PFSK-1 (cell line): ENCODE measurements around the gene PUS3. TPM values are rescaled to one million over a fixed set of nuclear protein-coding genes. Genes with fewer than 3 reads are reported as not detected.

Experiments
- FOXP2 ChIP-seq: optimal IDR thresholded peaks from 2 replicates; pipeline ENCODE3; 2011; ENCODE audit warnings: borderline replicate concordance, control low read depth, inconsistent platforms; ENCODE audit not compliant: insufficient read depth; ENCODE audit errors: extremely low read length, extremely low read depth
- POLR2AphosphoS5 ChIP-seq: IDR thresholded peaks from 2 replicates; pipeline ENCODE4 v1.6.1; 2012; ENCODE audit warnings: low read depth, mild to moderate bottlenecking, control low read depth, low read length, moderate library complexity
- SIN3A ChIP-seq: IDR thresholded peaks from 2 replicates; pipeline ENCODE4 v1.6.1; 2012; ENCODE audit warnings: mild to moderate bottlenecking, low read length, moderate library complexity, borderline replicate concordance; ENCODE audit not compliant: insufficient read depth
- TAF1 ChIP-seq: IDR thresholded peaks from 2 replicates; pipeline ENCODE4 v1.6.1; 2012; ENCODE audit warnings: low read length, control low read depth, borderline replicate concordance; ENCODE audit not compliant: insufficient read depth
- polyA plus RNA-seq: library from polyadenylated mRNA; unstranded; fragments of >200 nt; gene quantifications from one replicate; pipeline ENCODE4 v1.2.1, GENCODE V29; 2012; ENCODE audit warnings: low read depth, missing spikeins; ENCODE audit not compliant: insufficient read length
- TF ChIP-seq, protein P1 (sequence below), 2 experiments: IDR thresholded peaks; 2 replicates each; pipeline versions ENCODE4 v1.6.1 to v1.8.0; 2011 to 2012; ENCODE audit warnings: low read depth in 2 of 2, low read length in 2 of 2, control low read depth in 1 of 2, inconsistent platforms in 1 of 2, mild to moderate bottlenecking in 1 of 2, moderate library complexity in 1 of 2; ENCODE audit not compliant: insufficient read depth in 1 of 2

Gene PUS3, protein sequence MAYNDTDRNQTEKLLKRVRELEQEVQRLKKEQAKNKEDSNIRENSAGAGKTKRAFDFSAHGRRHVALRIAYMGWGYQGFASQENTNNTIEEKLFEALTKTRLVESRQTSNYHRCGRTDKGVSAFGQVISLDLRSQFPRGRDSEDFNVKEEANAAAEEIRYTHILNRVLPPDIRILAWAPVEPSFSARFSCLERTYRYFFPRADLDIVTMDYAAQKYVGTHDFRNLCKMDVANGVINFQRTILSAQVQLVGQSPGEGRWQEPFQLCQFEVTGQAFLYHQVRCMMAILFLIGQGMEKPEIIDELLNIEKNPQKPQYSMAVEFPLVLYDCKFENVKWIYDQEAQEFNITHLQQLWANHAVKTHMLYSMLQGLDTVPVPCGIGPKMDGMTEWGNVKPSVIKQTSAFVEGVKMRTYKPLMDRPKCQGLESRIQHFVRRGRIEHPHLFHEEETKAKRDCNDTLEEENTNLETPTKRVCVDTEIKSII
- polyA plus RNA-seq, result 14.3 TPM

DNA sequence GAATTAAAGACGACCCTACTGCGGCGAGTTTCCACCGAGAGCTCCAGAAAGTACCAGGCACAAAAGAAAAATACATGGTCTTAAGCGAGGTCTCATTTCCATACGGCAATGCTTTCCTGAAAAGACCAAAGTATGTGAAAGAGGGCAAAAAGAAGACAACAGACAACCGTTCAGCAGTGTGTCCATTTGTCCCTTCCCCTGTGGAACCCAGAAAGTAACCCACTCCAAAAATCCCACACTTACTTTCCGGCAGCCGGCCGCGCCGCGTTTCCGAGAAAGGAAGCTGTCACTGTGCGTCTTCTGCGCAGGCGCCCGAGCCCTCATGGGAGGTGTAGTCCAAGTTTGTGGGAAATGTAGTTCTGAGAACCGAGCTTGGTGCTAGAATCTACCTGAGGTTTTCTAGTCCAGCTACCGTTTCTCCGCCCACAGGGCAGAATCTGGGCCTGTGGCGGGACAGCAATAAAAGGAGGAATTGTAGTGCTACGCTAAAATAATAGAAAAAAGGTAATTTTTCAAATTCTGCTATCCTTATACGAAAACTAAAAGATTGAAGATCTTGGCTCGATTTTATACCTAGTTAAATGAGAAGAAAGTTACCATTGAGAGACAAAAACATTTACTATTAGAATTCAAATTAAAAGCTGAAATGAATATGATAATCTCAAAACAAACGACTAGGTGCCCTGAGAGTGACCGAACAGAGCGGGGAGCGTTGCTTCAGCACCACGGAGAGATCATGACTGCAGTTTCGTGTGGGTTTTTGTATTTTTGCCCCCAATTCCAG, at the start of gene PUS3:
Gene PUS3 (minus strand): TSS at position 280 of the 784 bp plus-strand sequence. CDS start 6,922 bp downstream, outside the sequence.
- TF ChIP-seq, protein P1, sequence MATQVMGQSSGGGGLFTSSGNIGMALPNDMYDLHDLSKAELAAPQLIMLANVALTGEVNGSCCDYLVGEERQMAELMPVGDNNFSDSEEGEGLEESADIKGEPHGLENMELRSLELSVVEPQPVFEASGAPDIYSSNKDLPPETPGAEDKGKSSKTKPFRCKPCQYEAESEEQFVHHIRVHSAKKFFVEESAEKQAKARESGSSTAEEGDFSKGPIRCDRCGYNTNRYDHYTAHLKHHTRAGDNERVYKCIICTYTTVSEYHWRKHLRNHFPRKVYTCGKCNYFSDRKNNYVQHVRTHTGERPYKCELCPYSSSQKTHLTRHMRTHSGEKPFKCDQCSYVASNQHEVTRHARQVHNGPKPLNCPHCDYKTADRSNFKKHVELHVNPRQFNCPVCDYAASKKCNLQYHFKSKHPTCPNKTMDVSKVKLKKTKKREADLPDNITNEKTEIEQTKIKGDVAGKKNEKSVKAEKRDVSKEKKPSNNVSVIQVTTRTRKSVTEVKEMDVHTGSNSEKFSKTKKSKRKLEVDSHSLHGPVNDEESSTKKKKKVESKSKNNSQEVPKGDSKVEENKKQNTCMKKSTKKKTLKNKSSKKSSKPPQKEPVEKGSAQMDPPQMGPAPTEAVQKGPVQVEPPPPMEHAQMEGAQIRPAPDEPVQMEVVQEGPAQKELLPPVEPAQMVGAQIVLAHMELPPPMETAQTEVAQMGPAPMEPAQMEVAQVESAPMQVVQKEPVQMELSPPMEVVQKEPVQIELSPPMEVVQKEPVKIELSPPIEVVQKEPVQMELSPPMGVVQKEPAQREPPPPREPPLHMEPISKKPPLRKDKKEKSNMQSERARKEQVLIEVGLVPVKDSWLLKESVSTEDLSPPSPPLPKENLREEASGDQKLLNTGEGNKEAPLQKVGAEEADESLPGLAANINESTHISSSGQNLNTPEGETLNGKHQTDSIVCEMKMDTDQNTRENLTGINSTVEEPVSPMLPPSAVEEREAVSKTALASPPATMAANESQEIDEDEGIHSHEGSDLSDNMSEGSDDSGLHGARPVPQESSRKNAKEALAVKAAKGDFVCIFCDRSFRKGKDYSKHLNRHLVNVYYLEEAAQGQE (IDR thresholded peaks at IDR 0.05; ENCODE audit: insufficient read depth in 1 of 2, low read depth in 2 of 2, low read length in 2 of 2), result peak; percentile 85 to 96
- TF ChIP-seq FOXP2, result no peak
- TF ChIP-seq TAF1, result peak; percentile 97
- TF ChIP-seq POLR2AphosphoS5, result peak; percentile 98
- TF ChIP-seq SIN3A, result peak; percentile 87

DNA sequence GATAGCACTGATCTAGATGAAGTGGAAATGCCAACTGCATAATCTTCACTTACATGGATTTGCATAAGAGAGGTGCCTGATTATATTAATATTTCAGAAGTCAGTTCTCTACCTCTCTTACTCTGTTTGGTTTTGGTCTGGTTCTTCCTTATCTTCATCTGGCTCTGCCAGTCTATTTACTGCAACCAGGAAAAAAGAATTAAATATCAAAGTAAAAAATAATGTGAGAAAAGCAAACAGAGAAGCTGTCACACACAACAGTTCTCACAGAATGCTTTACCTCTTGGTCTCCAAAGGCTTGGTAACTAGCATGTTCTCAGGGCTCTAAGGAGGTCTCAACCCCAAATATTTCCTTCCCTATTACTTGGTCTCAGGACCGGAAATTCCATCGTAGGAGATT, 49.6 kb upstream of the PUS3 start:
- TF ChIP-seq TAF1, result no peak
- TF ChIP-seq, protein P1 (IDR thresholded peaks at IDR 0.05; ENCODE audit: insufficient read depth in 1 of 2, low read depth in 2 of 2, low read length in 2 of 2), result no peak
- no peak for TF ChIP-seq POLR2AphosphoS5
- TF ChIP-seq SIN3A, result no peak
- no peak for TF ChIP-seq FOXP2

DNA sequence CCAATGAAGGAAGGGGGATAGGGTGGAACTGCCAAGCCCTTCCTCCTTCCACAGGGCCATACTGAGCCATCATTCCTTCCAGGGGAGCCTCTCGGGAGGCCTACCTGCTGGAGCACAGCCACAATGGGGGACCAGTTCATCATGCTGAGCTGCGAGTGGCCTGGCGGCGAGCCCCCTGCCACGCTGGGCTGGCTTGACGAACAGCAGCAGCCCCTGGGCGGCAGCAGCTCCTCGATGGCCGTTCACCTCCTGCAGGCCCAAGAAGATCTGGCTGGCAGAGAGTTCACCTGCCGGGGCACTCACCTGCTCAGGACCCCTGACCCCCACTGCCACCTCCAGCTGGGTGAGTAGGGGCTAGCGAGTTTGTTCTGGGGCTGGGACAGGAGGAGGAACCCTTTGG, 48.7 kb upstream of the PUS3 start:
- TF ChIP-seq TAF1, result no peak
- TF ChIP-seq POLR2AphosphoS5, result no peak
- no peak for TF ChIP-seq FOXP2
- TF ChIP-seq, protein P1 (IDR thresholded peaks at IDR 0.05; ENCODE audit: insufficient read depth in 1 of 2, low read depth in 2 of 2, low read length in 2 of 2), result no peak
- TF ChIP-seq SIN3A, result no peak

DNA sequence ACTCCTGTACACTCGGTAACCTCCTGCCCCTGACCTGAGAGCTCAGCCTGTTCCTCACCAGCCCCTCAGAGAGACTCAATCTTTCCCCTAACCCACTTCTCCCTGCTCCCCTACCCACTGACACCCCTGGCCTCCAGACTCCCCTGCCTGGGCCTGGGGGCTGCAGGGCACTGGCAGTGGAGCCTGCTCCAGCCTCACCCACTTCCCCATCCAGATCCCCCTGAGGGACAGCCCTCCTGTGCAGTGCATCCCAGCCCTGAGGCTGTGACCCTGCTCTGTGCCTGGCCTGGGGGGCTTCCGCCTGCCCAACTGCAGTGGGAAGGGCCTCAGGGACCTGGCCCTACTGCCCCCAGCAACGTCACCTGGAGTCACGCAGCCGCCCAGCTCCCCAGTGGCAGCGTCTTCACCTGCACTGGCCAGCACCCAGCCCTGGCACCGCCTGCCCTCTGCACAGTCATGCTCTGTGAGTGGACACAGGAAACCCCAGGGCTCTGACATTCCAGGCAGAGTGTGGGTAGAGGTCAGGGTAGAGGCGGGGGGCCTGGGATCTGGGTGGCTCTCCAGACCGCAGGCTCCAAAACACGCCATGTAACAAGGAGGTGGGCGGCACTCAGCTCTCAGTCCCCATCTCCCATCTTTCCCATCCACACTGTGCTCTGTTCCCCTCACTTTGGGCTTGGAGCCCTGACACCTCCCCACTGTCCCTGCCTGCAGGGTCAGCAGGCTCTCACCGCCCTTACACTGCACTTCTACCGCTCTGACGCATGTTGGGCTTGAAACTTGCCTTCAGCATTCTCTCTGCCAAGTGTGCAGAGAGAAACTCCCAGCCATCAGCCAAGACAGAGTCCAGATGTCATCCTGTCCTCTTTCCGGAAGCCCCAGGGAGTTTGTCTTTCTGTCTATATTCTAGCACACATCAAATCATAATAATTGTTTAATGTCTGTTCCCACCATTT, 48.0 kb upstream of the PUS3 start:
- TF ChIP-seq POLR2AphosphoS5 (no peak), SIN3A (no peak), TAF1 (no peak), FOXP2 (no peak)
- TF ChIP-seq, protein P1 (IDR thresholded peaks at IDR 0.05; ENCODE audit: insufficient read depth in 1 of 2, low read depth in 2 of 2, low read length in 2 of 2), result no peak
